Measurements from ENCODE around the gene ANKS1B. TPM values are rescaled to one million over a fixed set of nuclear protein-coding genes. Genes with fewer than 3 reads are reported as not detected.

The ANKS1B gene
- total and polyA plus RNA-seq, 2 of the 4 experiments (the other 2 are of a cell fraction) = 0.17 to 0.18 TPM

DNA sequence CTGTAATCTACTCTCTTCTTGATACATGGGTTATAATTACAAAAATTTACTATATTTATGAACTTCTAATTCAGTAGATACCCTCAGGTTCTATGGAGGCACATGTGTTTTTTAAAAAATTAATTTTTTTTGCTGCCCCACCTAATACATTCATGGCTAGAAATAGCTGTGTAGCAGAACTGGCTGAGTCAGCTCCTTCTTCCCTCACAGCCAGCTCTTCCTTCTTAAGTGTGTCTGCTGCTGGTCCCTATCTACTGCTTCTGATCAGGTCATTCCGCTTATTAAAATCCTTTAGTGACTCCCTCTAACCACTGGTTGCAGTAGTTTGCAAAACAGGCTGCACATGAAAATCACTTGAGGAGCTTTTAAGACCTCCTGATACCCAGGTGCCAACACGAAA lies 939.6 kb downstream of the ANKS1B start:
- ChIA-PET CTCF (interaction anchor here (2.3 kb wide), 1 partner anchor 723 kb away, joined by 11 read pairs; no protein-coding TSS in a partner anchor), POLR2A (ENCODE audit: unreplicated experiment) (no interaction called here)
- Histone ChIP-seq H3K14ac (replicated peaks; ENCODE audit: low read depth, low read length) (no peak overlapping the region), H3K4me1 (ENCODE audit: control insufficient read depth, insufficient read depth, low read length) (no peaks in the 10 kb centered on the region), H4K91ac (ENCODE audit: insufficient read depth, low read depth, low read length) (no peak overlapping the region), H2AK5ac (ENCODE audit: low read depth, low read length) (no peak overlapping the region), H3K4me2 (ENCODE audit: low read depth, low read length) (no peak overlapping the region), H2BK20ac (ENCODE audit: low read depth, low read length) (no peak overlapping the region), H3K9me1 (ENCODE audit: insufficient read depth, low read length) (no peaks in the 10 kb centered on the region), H3K4me3 (ENCODE audit: insufficient read depth, low read depth, low read length) (no peak overlapping the region), H4K20me1 (ENCODE audit: insufficient read depth, low read length) (no peaks in the 10 kb centered on the region), H2AK9ac (replicated peaks; ENCODE audit: low read depth, low read length, poor library complexity) (no peak overlapping the region), H4K5ac (ENCODE audit: low read depth, low read length) (no peak overlapping the region), H2BK120ac (ENCODE audit: low read depth, low read length) (no peak overlapping the region), H2BK5ac (ENCODE audit: low read depth, low read length, poor library complexity, severe bottlenecking) (no peak overlapping the region), H2BK15ac (ENCODE audit: low read depth, low read length) (no peak overlapping the region), H3K23ac (ENCODE audit: low read depth, low read length) (no peak overlapping the region), H3K18ac (ENCODE audit: low read depth, low read length) (no peak overlapping the region), H3K9ac (ENCODE audit: low read depth, low read length) (no peak overlapping the region), H3K27me3 (ENCODE audit: control insufficient read depth, insufficient read depth, low read length) (no peaks in the 10 kb centered on the region), H4K8ac (ENCODE audit: low read depth in 2 of 2, low read length in 2 of 2) (no peak overlapping the region), H3K79me1 (ENCODE audit: low read depth in 1 of 2, low read length in 2 of 2) (no peaks in the 10 kb centered on the region), H3K4ac (ENCODE audit: low read depth, low read length) (no peak overlapping the region), H3K56ac (ENCODE audit: extremely low read depth, insufficient read depth, low read length) (no peak overlapping the region), H3K9me3 (ENCODE audit: control insufficient read depth, insufficient read depth, low read length) (no peaks in the 10 kb centered on the region; the same call in 1 of the 2 replicates), H2AFZ (replicated peaks; ENCODE audit: low read length, poor library complexity) (no peak overlapping the region), H3K36me3 (ENCODE audit: control insufficient read depth, insufficient read depth, low read length) (no peaks in the 10 kb centered on the region), H3K27ac (ENCODE audit: insufficient read depth, low read length) (no peak overlapping the region)
- in situ Hi-C loops (cut with MboI; ENCODE audit: low sequenced_read_pairs) = loop anchor here (10.0 kb wide), 1 partner anchor 720 kb away; no protein-coding TSS in a partner anchor
- BruUV-seq (replicated peaks) = no TSS peak
- DNase-seq (no peak), ATAC-seq (ENCODE audit: low read depth) (no peak)
- dilution Hi-C loops (cut with HindIII; ENCODE audit: low sequenced_read_pairs, unreplicated experiment) = no loop called here
- intact Hi-C loops (cut with micrococcal nuclease) = no loop called here
- WGBS, 2 experiments (ENCODE audit: extremely low coverage in 2 of 2, insufficient read length in 1 of 2) = no CpG with 5 or more reads among the region's 2 CpGs
- TF ChIP-seq SMC3 (IDR thresholded peaks at IDR 0.05; ENCODE audit: low read depth, low read length) (no peak), MAFK (IDR thresholded peaks at IDR 0.05; ENCODE audit: low read depth, low read length) (no peak), POLR2A (IDR thresholded peaks at IDR 0.05; ENCODE audit: low read depth, low read length) (no peak), RFX5 (IDR thresholded peaks at IDR 0.05; ENCODE audit: low read depth, low read length) (no peak), RAD21 (IDR thresholded peaks at IDR 0.05; ENCODE audit: low read length) (no peak), BHLHE40 (IDR thresholded peaks at IDR 0.05; ENCODE audit: low read depth, low read length) (no peak), FOS (IDR thresholded peaks at IDR 0.05; ENCODE audit: low read depth, low read length) (no peak), MXI1 (IDR thresholded peaks at IDR 0.05; ENCODE audit: borderline replicate concordance, low read depth, low read length) (no peak), RCOR1 (IDR thresholded peaks at IDR 0.05; ENCODE audit: insufficient replicate concordance, low read length) (no peak)
- TF ChIP-seq, protein P1, sequence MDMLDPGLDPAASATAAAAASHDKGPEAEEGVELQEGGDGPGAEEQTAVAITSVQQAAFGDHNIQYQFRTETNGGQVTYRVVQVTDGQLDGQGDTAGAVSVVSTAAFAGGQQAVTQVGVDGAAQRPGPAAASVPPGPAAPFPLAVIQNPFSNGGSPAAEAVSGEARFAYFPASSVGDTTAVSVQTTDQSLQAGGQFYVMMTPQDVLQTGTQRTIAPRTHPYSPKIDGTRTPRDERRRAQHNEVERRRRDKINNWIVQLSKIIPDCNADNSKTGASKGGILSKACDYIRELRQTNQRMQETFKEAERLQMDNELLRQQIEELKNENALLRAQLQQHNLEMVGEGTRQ (IDR thresholded peaks at IDR 0.05; ENCODE audit: low read depth, low read length) = no peak
- TF ChIP-seq, protein P2, sequence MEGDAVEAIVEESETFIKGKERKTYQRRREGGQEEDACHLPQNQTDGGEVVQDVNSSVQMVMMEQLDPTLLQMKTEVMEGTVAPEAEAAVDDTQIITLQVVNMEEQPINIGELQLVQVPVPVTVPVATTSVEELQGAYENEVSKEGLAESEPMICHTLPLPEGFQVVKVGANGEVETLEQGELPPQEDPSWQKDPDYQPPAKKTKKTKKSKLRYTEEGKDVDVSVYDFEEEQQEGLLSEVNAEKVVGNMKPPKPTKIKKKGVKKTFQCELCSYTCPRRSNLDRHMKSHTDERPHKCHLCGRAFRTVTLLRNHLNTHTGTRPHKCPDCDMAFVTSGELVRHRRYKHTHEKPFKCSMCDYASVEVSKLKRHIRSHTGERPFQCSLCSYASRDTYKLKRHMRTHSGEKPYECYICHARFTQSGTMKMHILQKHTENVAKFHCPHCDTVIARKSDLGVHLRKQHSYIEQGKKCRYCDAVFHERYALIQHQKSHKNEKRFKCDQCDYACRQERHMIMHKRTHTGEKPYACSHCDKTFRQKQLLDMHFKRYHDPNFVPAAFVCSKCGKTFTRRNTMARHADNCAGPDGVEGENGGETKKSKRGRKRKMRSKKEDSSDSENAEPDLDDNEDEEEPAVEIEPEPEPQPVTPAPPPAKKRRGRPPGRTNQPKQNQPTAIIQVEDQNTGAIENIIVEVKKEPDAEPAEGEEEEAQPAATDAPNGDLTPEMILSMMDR (conservative IDR thresholded peaks at IDR 0.05; ENCODE audit: low read depth, low read length) = no peak

Data from IMR-90 (cell line).